ENCODE data around the gene KCNMA1.

The KCNMA1 gene

GRCh38 chr10:77479586-77479985 lies 158.0 kb downstream of the KCNMA1 start:
- DNase-seq (ENCODE audit: low read depth): no peak

GRCh38 chr10:77478962-77479359 lies 158.6 kb downstream of the KCNMA1 start:
- no peak for DNase-seq (ENCODE audit: low read depth)

- DNase-seq (ENCODE audit: low read depth): no peak
Measured at GRCh38 chr10:77478247-77478961, 159.2 kb downstream of the KCNMA1 start.

GRCh38 chr10:77475522-77475921 lies 162.1 kb downstream of the KCNMA1 start:
- no peak for DNase-seq (ENCODE audit: low read depth)

- no peak for DNase-seq (ENCODE audit: low read depth)
Measured at GRCh38 chr10:77474939-77475338, 162.7 kb downstream of the KCNMA1 start.

- no peak for DNase-seq (ENCODE audit: low read depth)
Measured at GRCh38 chr10:77474386-77474785, 163.2 kb downstream of the KCNMA1 start.

GRCh38 chr10:77472146-77472545 lies 165.5 kb downstream of the KCNMA1 start:
- no peak for DNase-seq (ENCODE audit: low read depth)

- DNase-seq (ENCODE audit: low read depth): no peak
Measured at GRCh38 chr10:77471069-77471536, 166.5 kb downstream of the KCNMA1 start.

GRCh38 chr10:77467422-77467963 lies 170.1 kb downstream of the KCNMA1 start:
- no peak for DNase-seq (ENCODE audit: low read depth)

GRCh38 chr10:77463967-77464745 lies 173.5 kb downstream of the KCNMA1 start:
- no peak for DNase-seq (ENCODE audit: low read depth)

GRCh38 chr10:77463499-77463898 lies 174.1 kb downstream of the KCNMA1 start:
- no peak for DNase-seq (ENCODE audit: low read depth)

GRCh38 chr10:77461636-77462296 lies 175.8 kb downstream of the KCNMA1 start:
- DNase-seq (ENCODE audit: low read depth): no peak

- no peak for DNase-seq (ENCODE audit: low read depth)
Measured at GRCh38 chr10:77459905-77460304, 177.7 kb downstream of the KCNMA1 start.

- no peak for DNase-seq (ENCODE audit: low read depth)
Measured at GRCh38 chr10:77458986-77459590, 178.5 kb downstream of the KCNMA1 start.

- no peak for DNase-seq (ENCODE audit: low read depth)
Measured at GRCh38 chr10:77457721-77458120, 179.9 kb downstream of the KCNMA1 start.

- no peak for DNase-seq (ENCODE audit: low read depth)
Measured at GRCh38 chr10:77457266-77457665, 180.3 kb downstream of the KCNMA1 start.

GRCh38 chr10:77456414-77456813 lies 181.2 kb downstream of the KCNMA1 start:
- DNase-seq (ENCODE audit: low read depth): no peak

GRCh38 chr10:77455561-77455960 lies 182.0 kb downstream of the KCNMA1 start:
- DNase-seq (ENCODE audit: low read depth): no peak

- no peak for DNase-seq (ENCODE audit: low read depth)
Measured at GRCh38 chr10:77452952-77453564, 184.6 kb downstream of the KCNMA1 start.

GRCh38 chr10:77451886-77452285 lies 185.7 kb downstream of the KCNMA1 start:
- no peak for DNase-seq (ENCODE audit: low read depth)

- DNase-seq (ENCODE audit: low read depth): no peak
Measured at GRCh38 chr10:77448226-77448625, 189.4 kb downstream of the KCNMA1 start.

GRCh38 chr10:77446700-77447099 lies 190.9 kb downstream of the KCNMA1 start:
- no peak for DNase-seq (ENCODE audit: low read depth)
